GM10847 (cell line): ENCODE measurements around the gene MAP7.

Experiments
- POLR2A ChIP-seq: IDR thresholded peaks from 2 replicates; pipeline ENCODE4 v1.6.1; 2011; ENCODE audit not compliant: insufficient read length; ENCODE audit errors: extremely low read depth

MAP7 gene

DNA sequence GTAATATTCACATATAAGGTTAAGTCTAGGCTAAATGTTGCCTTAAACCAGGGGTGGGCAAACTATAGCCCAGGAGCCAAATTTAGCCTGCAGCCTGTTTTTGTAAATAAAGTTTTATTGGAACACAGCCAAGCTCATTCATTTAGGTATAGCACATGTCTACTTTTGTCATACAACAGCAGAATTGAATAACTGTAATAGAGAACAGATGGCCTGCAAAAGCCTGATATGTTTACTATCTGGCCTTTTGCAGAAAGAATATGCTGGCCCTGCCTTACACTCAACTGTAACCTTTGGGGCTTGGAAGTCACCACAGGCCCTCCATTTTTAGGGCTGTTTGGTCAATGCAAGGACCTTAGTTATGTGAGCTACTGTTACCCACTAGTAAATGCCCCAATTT is 242.9 kb downstream of the MAP7 start:
- TF ChIP-seq POLR2A = no peak

- TF ChIP-seq POLR2A = no peak
Observed at GRCh38 chr6:136306466-136306865, 243.8 kb downstream of the MAP7 start.

DNA sequence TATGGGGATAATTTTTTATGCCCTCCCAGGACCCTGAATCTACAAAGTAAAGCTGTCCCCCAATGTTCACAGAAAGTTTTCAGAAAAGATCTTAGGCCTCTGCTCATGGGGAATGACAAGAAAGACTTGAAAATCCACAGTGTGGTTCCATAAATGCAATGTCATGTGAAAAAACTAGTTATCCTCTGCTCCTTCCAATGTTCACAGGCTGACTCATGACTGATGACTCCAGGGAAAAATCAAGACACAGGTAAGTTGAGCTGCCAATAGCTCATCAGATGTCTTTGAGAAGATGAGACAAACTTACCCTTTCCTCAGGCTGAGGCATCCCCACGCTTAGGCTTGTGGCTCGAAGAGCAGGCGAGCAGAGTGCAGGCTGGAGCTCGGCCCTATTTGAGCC is 245.8 kb downstream of the MAP7 start:
- no peak for TF ChIP-seq POLR2A

- no peak for TF ChIP-seq POLR2A
Observed at GRCh38 chr6:136303516-136303915, 246.7 kb downstream of the MAP7 start.

DNA sequence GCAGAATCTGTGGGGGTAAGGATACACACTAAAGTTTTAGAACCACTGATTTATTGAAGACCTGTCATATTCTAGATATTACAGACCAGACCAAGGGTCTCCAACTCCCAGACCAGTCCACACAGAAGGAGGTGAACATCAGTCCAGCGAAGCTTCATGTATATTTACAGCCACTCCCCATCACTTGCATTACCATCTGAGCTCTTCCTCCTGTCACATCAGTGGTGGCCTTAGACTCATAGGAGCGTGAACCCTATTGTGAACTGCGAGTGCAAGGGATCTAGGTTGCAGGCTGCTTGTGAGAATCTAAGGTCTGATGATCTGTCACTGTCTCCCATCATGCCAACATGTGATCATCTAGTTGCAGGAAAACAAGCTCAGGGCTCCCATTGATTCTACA is 255.6 kb downstream of the MAP7 start:
- no peak for TF ChIP-seq POLR2A
